CD14-positive monocyte (primary cell): Measurements from ENCODE around the gene SLC25A30. TPM values are rescaled to one million over a fixed set of nuclear protein-coding genes. Genes with fewer than 3 reads are reported as not detected.

Experiments used
- DNase-seq, 3 donors: peaks; one replicate each; pipeline ENCODE4 v3.0.0-alpha.2; 2011 to 2022
- H2AFZ ChIP-seq: 2 replicates; pipeline ENCODE4 v1.6.0; 2012; ENCODE audit warnings: mild to moderate bottlenecking, low read depth, low read length, inconsistent platforms; ENCODE audit not compliant: insufficient read depth, poor library complexity, severe bottlenecking
- H3K27ac ChIP-seq, 2 donors: 1 replicate in 1 of 2; 2 replicates in 1 of 2; pipeline ENCODE4 v1.5.1; 2012 to 2013; ENCODE audit warnings: low read length in 2 of 2, control low read depth in 1 of 2, inconsistent platforms in 1 of 2, low read depth in 1 of 2, mild to moderate bottlenecking in 1 of 2
- H3K27me3 ChIP-seq, 2 donors: one replicate each; pipeline versions ENCODE4 v1.6.0 to v1.6.1; 2011 to 2013; ENCODE audit warnings: low read length in 2 of 2; ENCODE audit not compliant: control insufficient read depth in 2 of 2, insufficient read depth in 2 of 2
- H3K36me3 ChIP-seq, 2 donors: replicated peaks in 1 of 2; 1 replicate in 1 of 2; 2 replicates in 1 of 2; pipeline versions ENCODE4 v1.5.1 to v1.6.1; 2012 to 2013; ENCODE audit warnings: low read length in 2 of 2, control low read depth in 1 of 2, inconsistent platforms in 1 of 2, mild to moderate bottlenecking in 1 of 2; ENCODE audit not compliant: insufficient read depth in 2 of 2, control insufficient read depth in 1 of 2
- H3K4me1 ChIP-seq, 2 donors: 1 replicate in 1 of 2; 2 replicates in 1 of 2; pipeline versions ENCODE4 v1.5.1 to v1.6.1; 2012 to 2013; ENCODE audit warnings: low read length in 2 of 2, control low read depth in 1 of 2, inconsistent platforms in 1 of 2, mild to moderate bottlenecking in 1 of 2, moderate library complexity in 1 of 2; ENCODE audit not compliant: insufficient read depth in 2 of 2, control insufficient read depth in 1 of 2
- H3K4me2 ChIP-seq: replicated peaks from 2 replicates; pipeline ENCODE3; 2012; ENCODE audit warnings: low read length, moderate library complexity, mild to moderate bottlenecking; ENCODE audit not compliant: poor library complexity, severe bottlenecking; ENCODE audit errors: extremely low read depth
- H3K4me3 ChIP-seq, 3 experiments: fragments of 200-600 bp in 1 of 3; sonication (generic) in 1 of 3; replicated peaks in 1 of 3; 1 replicate in 2 of 3; 2 replicates in 1 of 3; pipeline ENCODE4 v1.5.1; 2011 to 2013; ENCODE audit warnings: low read length in 3 of 3, mild to moderate bottlenecking in 3 of 3, control low read depth in 2 of 3, low read depth in 2 of 3, inconsistent platforms in 1 of 3, moderate library complexity in 1 of 3
- H3K79me2 ChIP-seq: 2 replicates; pipeline ENCODE4 v1.6.0; 2012; ENCODE audit warnings: mild to moderate bottlenecking, control low read depth, inconsistent platforms, low read length, moderate library complexity; ENCODE audit not compliant: insufficient read depth
- H3K9ac ChIP-seq: 2 replicates; pipeline ENCODE4 v1.6.0; 2017; ENCODE audit warnings: low read length, mild to moderate bottlenecking; ENCODE audit not compliant: insufficient read depth, poor library complexity, severe bottlenecking
- H3K9me3 ChIP-seq, 2 donors: replicated peaks in 1 of 2; 1 replicate in 1 of 2; 2 replicates in 1 of 2; pipeline versions ENCODE4 v1.5.1 to v1.6.1; 2012 to 2013; ENCODE audit warnings: low read length in 2 of 2, control low read depth in 1 of 2; ENCODE audit not compliant: control insufficient read depth in 1 of 2, insufficient read depth in 1 of 2
- H4K20me1 ChIP-seq: 2 replicates; pipeline ENCODE4 v1.6.0; 2012; ENCODE audit warnings: mild to moderate bottlenecking, low read length, control low read depth, moderate library complexity; ENCODE audit not compliant: insufficient read depth
- H3K27ac Mint-ChIP-seq, 7 donors: one replicate each; pipeline ENCODE4 v1.8.0; 2020; ENCODE audit warnings: mild to moderate bottlenecking in 7 of 7, mixed read lengths in 7 of 7, moderate library complexity in 6 of 7, inconsistent platforms in 2 of 7
- H3K27me3 Mint-ChIP-seq, 3 donors: one replicate each; pipeline ENCODE4 v1.8.0; 2021 to 2022; ENCODE audit warnings: low read depth in 3 of 3, mild to moderate bottlenecking in 3 of 3, mixed read lengths in 3 of 3, moderate library complexity in 3 of 3, inconsistent platforms in 1 of 3
- H3K36me3 Mint-ChIP-seq, 2 donors: one replicate each; pipeline ENCODE4 v1.8.0; 2020; ENCODE audit warnings: mixed read lengths in 2 of 2, inconsistent platforms in 1 of 2, mild to moderate bottlenecking in 1 of 2
- H3K4me1 Mint-ChIP-seq: one replicate; pipeline ENCODE4 v1.8.0; 2020; ENCODE audit warnings: mild to moderate bottlenecking, mixed read lengths
- H3K4me3 Mint-ChIP-seq, 2 donors: one replicate each; pipeline ENCODE4 v1.8.0; 2020; ENCODE audit warnings: mild to moderate bottlenecking in 2 of 2, mixed read lengths in 2 of 2, moderate library complexity in 1 of 2
- H3K9me3 Mint-ChIP-seq, 7 donors: one replicate each; pipeline ENCODE4 v1.8.0; 2020 to 2022; ENCODE audit warnings: mixed read lengths in 7 of 7, mild to moderate bottlenecking in 6 of 7, moderate library complexity in 6 of 7, inconsistent platforms in 2 of 7
- CTCF ChIP-seq: fragments of 200-600 bp; IDR thresholded peaks from one replicate; pipeline ENCODE4 v1.8.0; 2022; ENCODE audit warnings: antibody characterized with exemption, mild to moderate bottlenecking
- WGBS: methylation state at CpG from one replicate; pipeline ENCODE4 v1.1.5; 2013; ENCODE audit warnings: missing lambda C conversion rate; ENCODE audit not compliant: insufficient coverage; 5-methylcytosine and 5-hydroxymethylcytosine counted together
- intact Hi-C, 2 donors: fragments of 100-400 bp; cut with micrococcal nuclease; formaldehyde crosslinking; loops; one replicate each; pipeline versions ENCODE4 v1.15.0 to v1.15.1; 2023
- polyA plus RNA-seq, 3 donors: library from polyadenylated mRNA; depleted of rRNA in 1 of 3; unstranded in 2 of 3; stranded (reverse) in 1 of 3; fragments of 300-500 nt in 2 of 3; fragments of >200 nt in 1 of 3; fragmentation: Illumina TruSeq in 2 of 3; gene quantifications; 1 replicate in 2 of 3; 2 replicates in 1 of 3; pipeline ENCODE4 v1.2.3, GENCODE V29; 2012 to 2021

SLC25A30 gene
- polyA plus RNA-seq, 3 donors, result 0.92 to 14.0 (median 2.3) TPM

DNA sequence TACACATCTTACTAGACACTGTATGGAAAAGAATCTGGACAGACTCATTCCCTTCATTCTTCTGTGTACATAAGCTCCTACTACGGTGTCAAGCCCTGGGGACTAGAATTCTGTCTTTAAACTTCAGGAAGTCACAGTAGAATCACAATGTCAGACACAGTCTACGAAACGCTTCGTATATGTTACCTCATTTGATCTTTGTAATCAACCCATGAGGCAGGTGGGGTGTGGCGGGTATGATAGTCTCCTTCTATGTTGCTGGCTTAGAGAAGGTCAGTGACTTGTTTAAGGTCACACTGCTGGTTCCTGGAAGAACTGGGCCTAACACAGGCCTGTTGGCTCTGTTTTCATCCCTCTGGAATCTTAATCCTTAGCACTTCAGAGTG is 45.0 kb downstream of the SLC25A30 start:
- Mint-ChIP-seq H3K27me3 (peaks cover 2 to 9% (median 7%) of the 10 kb centered on the region in 3 donors), H3K9me3 (peaks cover 0 to 2% (median 0%) of the 10 kb centered on the region in 7 donors), H3K27ac (no peak overlapping the region), H3K4me1 (peaks cover 19% of the 10 kb centered on the region), H3K36me3 (peaks cover 0 to 7% of the 10 kb centered on the region in 2 donors), H3K4me3 (no peak overlapping the region)
- Histone ChIP-seq H2AFZ (no peak overlapping the region), H3K4me3 (no peak overlapping the region), H3K9me3 (no peaks in the 10 kb centered on the region), H3K4me2 (no peak overlapping the region), H3K36me3 (no peaks in the 10 kb centered on the region), H3K27me3 (no peaks in the 10 kb centered on the region), H4K20me1 (no peaks in the 10 kb centered on the region), H3K4me1 (peaks cover 6% of the 10 kb centered on the region in 2 donors), H3K79me2 (no peaks in the 10 kb centered on the region), H3K9ac (no peak overlapping the region), H3K27ac (no peak overlapping the region)
- intact Hi-C loops, result loop anchor here in 1 of 2 donors (5.0 to 10.0 kb wide), 2 partner anchors 36 to 328 kb away; no protein-coding TSS in a partner anchor
- DNase-seq, result no peak
- no peak for TF ChIP-seq CTCF
- WGBS, result no CpG with 5 or more reads among the region's 5 CpGs

GRCh38 chr13:45372189-45373161 is 45.7 kb downstream of the SLC25A30 start:
- no peak overlapping the region for H3K27ac ChIP-seq

More at GRCh38 chr13:45372189-45373161, 45.7 kb downstream of the SLC25A30 start:
- TF ChIP-seq CTCF, result no peak
- H3K4me1 Mint-ChIP-seq, result peaks cover 26% of the 10 kb centered on the region
- Histone ChIP-seq H2AFZ (no peak overlapping the region), H3K9me3 (no peaks in the 10 kb centered on the region), H3K4me2 (no peak overlapping the region), H3K36me3 (no peaks in the 10 kb centered on the region), H3K9ac (no peak overlapping the region), H3K4me3 (no peak overlapping the region), H3K79me2 (no peaks in the 10 kb centered on the region), H3K4me1 (peaks cover 9 to 10% of the 10 kb centered on the region in 2 donors), H4K20me1 (no peaks in the 10 kb centered on the region), H3K27me3 (no peaks in the 10 kb centered on the region)
- peaks cover 0 to 7% of the 10 kb centered on the region in 2 donors for H3K36me3 Mint-ChIP-seq
- 68% methylated on average over 21 of the region's 24 CpGs for WGBS
- peaks cover 0 to 2% (median 0%) of the 10 kb centered on the region in 7 donors for H3K9me3 Mint-ChIP-seq
- H3K27me3 Mint-ChIP-seq, result peaks cover 2 to 9% (median 7%) of the 10 kb centered on the region in 3 donors
- intact Hi-C loops, result loop anchor here in 1 of 2 donors (5.0 to 10.0 kb wide), 2 partner anchors 35 to 328 kb away; no protein-coding TSS in a partner anchor
- peak overlapping the region in 1 of 2 donors; percentile 33 for H3K4me3 Mint-ChIP-seq
- peak overlapping the region in 2 of 7 donors; percentile 21 to 65 for H3K27ac Mint-ChIP-seq
- no peak for DNase-seq
